H1 (cell line): ENCODE results near the gene LDLRAD4. TPM values are rescaled to one million over a fixed set of nuclear protein-coding genes. Genes with fewer than 3 reads are reported as not detected.

Experiments used
- CTCF ChIA-PET: fragments of 300-600 bp; sonication (Branson Sonifier 250); formaldehyde crosslinking; loops from one replicate; lab custom pipeline; 2021; ENCODE audit not compliant: partially characterized antibody; lab: Charles Lee
- POLR2A ChIA-PET: fragments of 300-600 bp; sonication (Branson Sonifier 250); formaldehyde crosslinking; loops from one replicate; lab custom pipeline; 2021; ENCODE audit warnings: inconsistent platforms; ENCODE audit not compliant: partially characterized antibody; lab: Charles Lee
- DNase-seq, 2 experiments: peaks; one replicate each; pipeline versions ENCODE4 v3.0.0 to v3.0.0-alpha.2; 2010 to 2022; ENCODE audit warnings: low spot score in 2 of 2, low read depth in 1 of 2, mixed read lengths in 1 of 2
- FAIRE-seq: peaks from 2 replicates; lab custom pipeline; 2011; peaks lifted over from hg19 to GRCh38; lab: Jason Lieb, UNC
- H2AFZ ChIP-seq: 2 replicates; pipeline ENCODE4 v1.8.1; 2012; ENCODE audit warnings: low read length, inconsistent platforms
- H2AK5ac ChIP-seq: 2 replicates; pipeline ENCODE4 v1.6.1; 2013; ENCODE audit warnings: low read depth, low read length
- H2BK120ac ChIP-seq: replicated peaks from 2 replicates; pipeline ENCODE3; 2013; ENCODE audit warnings: low read depth, low read length, inconsistent platforms
- H2BK12ac ChIP-seq: 2 replicates; pipeline ENCODE4 v1.6.1; 2013; ENCODE audit warnings: low read depth, low read length
- H2BK15ac ChIP-seq: 2 replicates; pipeline ENCODE4 v1.6.1; 2013; ENCODE audit warnings: low read length
- H2BK20ac ChIP-seq: 2 replicates; pipeline ENCODE4 v1.6.1; 2013; ENCODE audit warnings: low read length
- H2BK5ac ChIP-seq: 2 replicates; pipeline ENCODE4 v1.6.1; 2013; ENCODE audit warnings: low read depth, low read length
- H3K14ac ChIP-seq: 2 replicates; pipeline ENCODE4 v1.6.1; 2013; ENCODE audit warnings: inconsistent platforms; ENCODE audit not compliant: insufficient read length
- H3K18ac ChIP-seq: 2 replicates; pipeline ENCODE4 v1.6.1; 2013; ENCODE audit warnings: low read length; ENCODE audit errors: extremely low read depth
- H3K23ac ChIP-seq: 2 replicates; pipeline ENCODE4 v1.6.1; 2013; ENCODE audit warnings: inconsistent platforms; ENCODE audit not compliant: insufficient read length
- H3K23me2 ChIP-seq: 2 replicates; pipeline ENCODE4 v1.6.1; 2013; ENCODE audit warnings: low read depth, low read length
- H3K27ac ChIP-seq: 2 replicates; pipeline ENCODE4 v1.6.1; 2011; ENCODE audit warnings: low read depth, low read length, inconsistent platforms
- H3K27me3 ChIP-seq, 4 experiments: replicated peaks in 1 of 4; 1 replicate in 1 of 4; 2 replicates in 3 of 4; pipeline versions ENCODE4 v1.6.1 to v1.8.1; 2011 to 2013; ENCODE audit warnings: low read length in 3 of 4, mild to moderate bottlenecking in 3 of 4, inconsistent platforms in 2 of 4, mixed read lengths in 2 of 4, moderate library complexity in 1 of 4; ENCODE audit not compliant: control insufficient read depth in 3 of 4, insufficient read depth in 3 of 4; ENCODE audit errors: extremely low read depth in 1 of 4
- H3K36me3 ChIP-seq, 4 experiments: 2 replicates each; pipeline versions ENCODE4 v1.6.1 to v1.8.1; 2011 to 2013; ENCODE audit warnings: mild to moderate bottlenecking in 4 of 4, low read length in 3 of 4, moderate library complexity in 2 of 4, control low read depth in 1 of 4, inconsistent platforms in 1 of 4; ENCODE audit not compliant: insufficient read depth in 4 of 4, control insufficient read depth in 2 of 4
- H3K4ac ChIP-seq: replicated peaks from 2 replicates; pipeline ENCODE3; 2013; ENCODE audit warnings: low read length, low read depth, mixed read lengths, inconsistent platforms; ENCODE audit not compliant: insufficient read length
- H3K4me1 ChIP-seq, 4 experiments: replicated peaks in 1 of 4; 1 replicate in 1 of 4; 2 replicates in 3 of 4; pipeline versions ENCODE4 v1.6.1 to v1.8.1; 2011 to 2013; ENCODE audit warnings: low read length in 3 of 4, inconsistent platforms in 2 of 4, mixed read lengths in 1 of 4; ENCODE audit not compliant: insufficient read depth in 4 of 4, control insufficient read depth in 3 of 4
- H3K4me2 ChIP-seq, 2 experiments: 2 replicates each; pipeline versions ENCODE4 v1.6.1 to v1.8.1; 2011 to 2013; ENCODE audit warnings: low read depth in 2 of 2, low read length in 2 of 2, control low read depth in 1 of 2, inconsistent platforms in 1 of 2, mild to moderate bottlenecking in 1 of 2; ENCODE audit not compliant: insufficient read depth in 1 of 2
- H3K4me3 ChIP-seq, 4 experiments: fragments of 200-600, 300-600 bp in 1 of 4; sonication (generic), shearing (Covaris generic), sonication (Bioruptor Twin) in 1 of 4; 2 replicates each; pipeline versions ENCODE4 v1.5.1 to v1.8.1; 2011 to 2016; ENCODE audit warnings: low read length in 4 of 4, low read depth in 3 of 4, control low read depth in 2 of 4, inconsistent platforms in 2 of 4, mild to moderate bottlenecking in 2 of 4, mixed read lengths in 1 of 4, moderate library complexity in 1 of 4; ENCODE audit not compliant: insufficient read depth in 2 of 4; ENCODE audit errors: extremely low read depth in 1 of 4
- H3K56ac ChIP-seq: replicated peaks from 2 replicates; pipeline ENCODE3; 2013; ENCODE audit warnings: low read depth, mild to moderate bottlenecking, mixed read lengths, low read length, inconsistent platforms; ENCODE audit not compliant: insufficient read length
- H3K79me1 ChIP-seq: 2 replicates; pipeline ENCODE4 v1.6.1; 2013; ENCODE audit warnings: low read depth, low read length, control low read depth
- H3K79me2 ChIP-seq, 2 experiments: 2 replicates each; pipeline versions ENCODE4 v1.6.1 to v1.8.1; 2012 to 2013; ENCODE audit warnings: low read length in 2 of 2, mild to moderate bottlenecking in 2 of 2, inconsistent platforms in 1 of 2; ENCODE audit not compliant: insufficient read depth in 2 of 2, control insufficient read depth in 1 of 2
- H3K9ac ChIP-seq, 4 experiments: replicated peaks in 1 of 4; 1 replicate in 1 of 4; 2 replicates in 3 of 4; pipeline versions ENCODE4 v1.6.1 to v1.8.1; 2011 to 2013; ENCODE audit warnings: low read depth in 3 of 4, low read length in 3 of 4, control low read depth in 2 of 4, mild to moderate bottlenecking in 2 of 4, moderate library complexity in 2 of 4, inconsistent platforms in 1 of 4; ENCODE audit errors: extremely low read depth in 1 of 4
- H3K9me3 ChIP-seq, 2 experiments: 2 replicates each; pipeline versions ENCODE4 v1.6.1 to v1.8.1; 2012 to 2013; ENCODE audit warnings: mild to moderate bottlenecking in 2 of 2, moderate library complexity in 2 of 2, control low read depth in 1 of 2, inconsistent platforms in 1 of 2, low read depth in 1 of 2, low read length in 1 of 2, mixed read lengths in 1 of 2; ENCODE audit not compliant: insufficient read depth in 2 of 2
- H4K20me1 ChIP-seq, 2 experiments: replicated peaks in 1 of 2; 2 replicates each; pipeline versions ENCODE3 to v1.8.1; 2011 to 2013; ENCODE audit warnings: inconsistent platforms in 2 of 2, low read length in 2 of 2, mild to moderate bottlenecking in 1 of 2; ENCODE audit not compliant: insufficient read depth in 2 of 2, control insufficient read depth in 1 of 2
- H4K5ac ChIP-seq: 2 replicates; pipeline ENCODE4 v1.6.1; 2013; ENCODE audit warnings: low read length, low read depth, mixed read lengths, inconsistent platforms; ENCODE audit not compliant: insufficient read length
- H4K8ac ChIP-seq: 2 replicates; pipeline ENCODE4 v1.8.0; 2013; ENCODE audit warnings: mild to moderate bottlenecking, moderate library complexity, low read length, inconsistent platforms; ENCODE audit not compliant: insufficient read depth; ENCODE audit errors: extremely low read depth
- H4K91ac ChIP-seq: replicated peaks from 2 replicates; pipeline ENCODE3; 2013; ENCODE audit warnings: low read length, mixed read lengths, inconsistent platforms; ENCODE audit not compliant: insufficient read length
- GTF2F1 ChIP-seq: IDR thresholded peaks from 2 replicates; pipeline ENCODE4 v1.6.1; 2012; ENCODE audit warnings: low read depth, low read length, improper control_type of control experiment, borderline replicate concordance
- POLR2AphosphoS5 ChIP-seq: IDR thresholded peaks from 2 replicates; pipeline ENCODE4 v1.6.1; 2011; ENCODE audit warnings: low read depth, low read length
- RBBP5 ChIP-seq: IDR thresholded peaks from 2 replicates; pipeline ENCODE4 v1.7.1; 2012; ENCODE audit warnings: low read depth, mild to moderate bottlenecking, inconsistent platforms, low read length, moderate library complexity, borderline replicate concordance
- SP1 ChIP-seq: IDR thresholded peaks from 2 replicates; pipeline ENCODE4 v1.6.1; 2011; ENCODE audit warnings: low read depth, low read length
- TEAD4 ChIP-seq: IDR thresholded peaks from 2 replicates; pipeline ENCODE4 v1.6.1; 2012; ENCODE audit warnings: low read depth, low read length, inconsistent platforms, mixed read lengths
- ZNF274 ChIP-seq: IDR thresholded peaks from 2 replicates; pipeline ENCODE4 v1.7.0; 2012; ENCODE audit warnings: low read length, borderline replicate concordance; ENCODE audit errors: extremely low read depth
- WGBS, 2 experiments: shearing (Covaris generic) in 1 of 2; methylation state at CpG; one replicate each; pipeline versions ENCODE4 v1.1.6 to v1.1.7; 2013 to 2015; ENCODE audit warnings: low lambda C conversion rate in 2 of 2, mixed read lengths in 2 of 2, inconsistent platforms in 1 of 2, low coverage in 1 of 2, missing lambda C conversion rate in 1 of 2; ENCODE audit not compliant: insufficient replicate concordance in 2 of 2, insufficient coverage in 1 of 2, insufficient read length in 1 of 2; ENCODE audit errors: extremely low coverage in 1 of 2, missing lambda C conversion rate in 1 of 2; 5-methylcytosine and 5-hydroxymethylcytosine counted together
- polyA plus RNA-seq, 7 experiments: library from polyadenylated mRNA; depleted of rRNA in 3 of 7; stranded (reverse) in 5 of 7; unstranded in 2 of 7; fragments of >200 nt in 5 of 7; fragments of 200-250 nt in 2 of 7; gene quantifications; 1 replicate in 5 of 7; 2 replicates in 1 of 7; 4 replicates in 1 of 7; pipeline versions ENCODE4 v1.2.1 to v1.2.3, GENCODE V29; 2011 to 2013; ENCODE audit warnings: missing spikeins in 2 of 7, mixed read lengths in 2 of 7
- total RNA-seq: library from RNA; stranded (reverse); fragmentation: NEBNext Ultra II Directional; extraction: Animal tissue kit (Norgen Biotek cat#: 25700); gene quantifications from 2 replicates; pipeline ENCODE4 v1.2.1, GENCODE V29; 2021
- TF ChIP-seq, protein P1 (sequence below): IDR thresholded peaks from 2 replicates; pipeline ENCODE4 v1.6.1; 2012; ENCODE audit warnings: inconsistent platforms
- TF ChIP-seq, protein P2 (sequence below), 3 experiments: IDR thresholded peaks; 1 replicate in 2 of 3; 2 replicates in 1 of 3; pipeline versions ENCODE4 v1.5.1 to v1.6.1; 2011; ENCODE audit warnings: low read length in 3 of 3, mild to moderate bottlenecking in 3 of 3, inconsistent platforms in 2 of 3, low read depth in 1 of 3, moderate library complexity in 1 of 3; ENCODE audit not compliant: insufficient read depth in 1 of 3; ENCODE audit errors: control extremely low read depth in 1 of 3
- TF ChIP-seq, protein P3 (sequence below): IDR thresholded peaks from 2 replicates; pipeline ENCODE4 v1.6.1; 2011; ENCODE audit warnings: low read depth, mild to moderate bottlenecking, low read length; ENCODE audit not compliant: insufficient read depth

LDLRAD4 gene
- total and polyA plus RNA-seq, 2 of the 8 experiments (the other 6 are each of a cell fraction or from before 2014, with no cell fraction given), result 0.77 to 1.4 TPM

DNA sequence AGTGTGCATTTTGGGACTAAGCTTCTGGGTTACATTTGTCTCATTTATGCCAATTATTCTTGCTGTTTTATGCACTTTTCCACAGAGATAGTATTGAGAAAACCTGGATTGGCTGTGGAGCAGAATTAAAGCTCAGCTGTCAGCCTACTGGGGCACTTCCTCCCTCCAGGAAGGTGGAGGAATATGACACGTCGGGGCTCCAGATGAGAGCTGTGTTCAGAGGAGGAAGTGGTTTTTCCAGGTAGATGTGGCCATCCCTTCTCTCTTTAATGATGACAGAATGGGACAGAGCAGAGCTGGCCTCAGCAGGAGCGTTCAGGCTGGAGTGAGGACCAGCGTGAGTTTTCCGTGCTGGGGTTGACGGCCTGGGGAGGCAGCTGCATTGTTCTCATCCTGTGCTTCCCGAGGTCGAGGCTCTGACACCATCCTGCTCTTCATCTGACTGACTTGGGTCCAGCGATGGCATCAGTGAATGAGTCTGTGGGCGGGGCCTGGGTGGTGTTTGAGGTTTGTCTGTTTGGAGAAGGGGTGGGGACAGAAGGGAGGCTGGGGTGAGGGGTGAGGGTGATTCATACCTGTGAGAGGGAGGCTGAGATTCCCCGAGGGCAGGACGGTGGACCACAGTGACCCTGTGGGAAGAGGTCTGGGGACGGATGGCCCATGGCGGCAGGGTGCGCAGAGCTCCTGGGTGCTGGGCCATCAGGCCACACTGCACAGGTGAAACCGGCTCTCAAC, 207.0 kb downstream of the LDLRAD4 start:
- no peak overlapping the region for H2BK15ac ChIP-seq
- FAIRE-seq (no peak), DNase-seq (no peak)
- no peak overlapping the region for H4K5ac ChIP-seq
- no peak overlapping the region for H2BK5ac ChIP-seq
- H3K23me2 ChIP-seq, result no peaks in the 10 kb centered on the region; the same call in 1 of the 2 replicates
- no peaks in the 10 kb centered on the region for H3K79me1 ChIP-seq
- H3K4me3 ChIP-seq, result no peak overlapping the region
- H2BK120ac ChIP-seq, result no peak overlapping the region
- H2AK5ac ChIP-seq, result no peak overlapping the region
- H3K23ac ChIP-seq, result no peak overlapping the region
- H2AFZ ChIP-seq, result no peak overlapping the region
- no peaks in the 10 kb centered on the region for H3K9me3 ChIP-seq
- no peaks in the 10 kb centered on the region for H3K36me3 ChIP-seq
- H3K4me1 ChIP-seq, result no peaks in the 10 kb centered on the region; a peak in 1 of 7 replicates
- H2BK20ac ChIP-seq, result no peak overlapping the region
- no peaks in the 10 kb centered on the region for H4K20me1 ChIP-seq
- POLR2A ChIA-PET, result no interaction called here
- whole genome bisulfite sequencing, 2 experiments, result 89% methylated on average over 16 of the region's 16 CpGs; no CpG with 5 or more reads in 1 of the 2 experiments
- no peaks in the 10 kb centered on the region for H3K27me3 ChIP-seq
- no peak overlapping the region for H3K4ac ChIP-seq
- no peak overlapping the region for H4K91ac ChIP-seq
- CTCF ChIA-PET, result interaction anchor here (1.0 to 1.6 kb wide), 4 partner anchors 9 to 209 kb away, joined by 3 to 6 read pairs (median 3); no protein-coding TSS in a partner anchor
- H3K56ac ChIP-seq, result no peak overlapping the region
- no peaks in the 10 kb centered on the region for H3K79me2 ChIP-seq
- no peak overlapping the region for H3K4me2 ChIP-seq
- peak overlapping the region; percentile 4; the same call in 1 of the 2 replicates for H2BK12ac ChIP-seq
- no peak overlapping the region for H3K9ac ChIP-seq
- H3K27ac ChIP-seq, result no peak overlapping the region
- H3K14ac ChIP-seq, result no peak overlapping the region
- H4K8ac ChIP-seq, result no peak overlapping the region
- H3K18ac ChIP-seq, result no peak overlapping the region
- TF ChIP-seq, protein P1, sequence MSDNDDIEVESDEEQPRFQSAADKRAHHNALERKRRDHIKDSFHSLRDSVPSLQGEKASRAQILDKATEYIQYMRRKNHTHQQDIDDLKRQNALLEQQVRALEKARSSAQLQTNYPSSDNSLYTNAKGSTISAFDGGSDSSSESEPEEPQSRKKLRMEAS, result no peak
- TF ChIP-seq, protein P2, sequence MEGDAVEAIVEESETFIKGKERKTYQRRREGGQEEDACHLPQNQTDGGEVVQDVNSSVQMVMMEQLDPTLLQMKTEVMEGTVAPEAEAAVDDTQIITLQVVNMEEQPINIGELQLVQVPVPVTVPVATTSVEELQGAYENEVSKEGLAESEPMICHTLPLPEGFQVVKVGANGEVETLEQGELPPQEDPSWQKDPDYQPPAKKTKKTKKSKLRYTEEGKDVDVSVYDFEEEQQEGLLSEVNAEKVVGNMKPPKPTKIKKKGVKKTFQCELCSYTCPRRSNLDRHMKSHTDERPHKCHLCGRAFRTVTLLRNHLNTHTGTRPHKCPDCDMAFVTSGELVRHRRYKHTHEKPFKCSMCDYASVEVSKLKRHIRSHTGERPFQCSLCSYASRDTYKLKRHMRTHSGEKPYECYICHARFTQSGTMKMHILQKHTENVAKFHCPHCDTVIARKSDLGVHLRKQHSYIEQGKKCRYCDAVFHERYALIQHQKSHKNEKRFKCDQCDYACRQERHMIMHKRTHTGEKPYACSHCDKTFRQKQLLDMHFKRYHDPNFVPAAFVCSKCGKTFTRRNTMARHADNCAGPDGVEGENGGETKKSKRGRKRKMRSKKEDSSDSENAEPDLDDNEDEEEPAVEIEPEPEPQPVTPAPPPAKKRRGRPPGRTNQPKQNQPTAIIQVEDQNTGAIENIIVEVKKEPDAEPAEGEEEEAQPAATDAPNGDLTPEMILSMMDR (IDR thresholded peaks at IDR 0.05; ENCODE audit: control extremely low read depth in 1 of 3, insufficient read depth in 1 of 3, low read depth in 1 of 3, low read length in 3 of 3), result no peak
- TF ChIP-seq, protein P3, sequence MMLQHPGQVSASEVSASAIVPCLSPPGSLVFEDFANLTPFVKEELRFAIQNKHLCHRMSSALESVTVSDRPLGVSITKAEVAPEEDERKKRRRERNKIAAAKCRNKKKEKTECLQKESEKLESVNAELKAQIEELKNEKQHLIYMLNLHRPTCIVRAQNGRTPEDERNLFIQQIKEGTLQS, result no peak
- TF ChIP-seq POLR2AphosphoS5 (no peak), GTF2F1 (no peak), ZNF274 (no peak), RBBP5 (no peak), SP1 (no peak), TEAD4 (no peak)
